HG03060 (cell line): Measurements from ENCODE around the gene NEK8.
"Not testable (repeated sequence)": the region's sequence is repeated elsewhere in the genome, so short reads cannot be mapped to it uniquely, and the experiment has no call there.

ENCODE experiments used
- ATAC-seq: cut with Tn5 transposase; IDR thresholded peaks from one replicate; pipeline ENCODE4 v1.9.1; 2021; ENCODE audit warnings: low read depth, moderate number of reproducible peaks; ENCODE audit not compliant: unreplicated experiment

NEK8 gene

GRCh38 chr17:28759256-28759865, 30.8 kb downstream of the NEK8 start:
- ATAC-seq, result no peak

- ATAC-seq, result no peak
Observed at GRCh38 chr17:28760601-28761562, 32.3 kb downstream of the NEK8 start.

- no peak for ATAC-seq
Observed at GRCh38 chr17:28763137-28763799, 34.7 kb downstream of the NEK8 start.

- ATAC-seq, result no peak
Observed at GRCh38 chr17:28763804-28764266, 35.2 kb downstream of the NEK8 start.

GRCh38 chr17:28765038-28765437, 36.5 kb downstream of the NEK8 start:
- no peak for ATAC-seq

- no peak for ATAC-seq
Observed at GRCh38 chr17:28773736-28774135, 45.1 kb downstream of the NEK8 start.

DNA sequence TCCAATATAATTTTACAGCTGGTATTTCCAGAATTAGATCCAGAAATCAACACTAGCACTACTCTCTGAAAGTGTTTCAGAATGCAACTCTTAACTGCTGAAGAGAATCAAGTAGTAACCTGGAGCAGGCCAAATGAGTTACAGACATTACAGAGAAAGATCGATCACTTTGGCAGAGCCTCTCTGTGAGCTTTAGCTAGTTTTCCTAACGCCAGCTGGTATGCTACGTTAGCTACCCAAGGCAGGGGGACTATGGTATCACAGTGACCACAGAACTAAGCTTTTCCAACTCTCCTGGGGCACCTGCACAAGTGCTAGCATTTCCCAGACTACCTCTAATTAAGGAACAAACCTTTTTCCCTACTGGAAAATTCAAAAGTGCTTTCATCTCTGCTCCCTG, 45.6 kb downstream of the NEK8 start:
- no peak for ATAC-seq

DNA sequence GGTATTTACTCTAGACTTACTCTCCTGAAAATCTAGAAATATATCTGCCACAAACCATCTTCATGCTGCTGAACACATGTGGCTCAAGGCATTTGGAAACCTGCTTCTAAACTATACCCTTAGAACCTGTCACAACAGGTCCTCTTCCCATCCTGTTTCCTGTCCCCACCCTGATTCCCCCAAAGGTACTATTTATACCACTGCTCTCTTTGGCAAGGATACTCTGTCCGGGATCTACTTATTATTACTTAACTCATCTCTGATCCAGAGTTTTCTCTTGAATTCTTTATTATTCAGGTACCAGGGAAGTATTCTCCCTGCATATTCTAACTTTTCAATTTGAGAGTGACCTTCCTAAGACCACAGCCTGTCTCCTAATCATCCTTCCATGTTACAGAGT, 48.6 kb downstream of the NEK8 start:
- no peak for ATAC-seq

DNA sequence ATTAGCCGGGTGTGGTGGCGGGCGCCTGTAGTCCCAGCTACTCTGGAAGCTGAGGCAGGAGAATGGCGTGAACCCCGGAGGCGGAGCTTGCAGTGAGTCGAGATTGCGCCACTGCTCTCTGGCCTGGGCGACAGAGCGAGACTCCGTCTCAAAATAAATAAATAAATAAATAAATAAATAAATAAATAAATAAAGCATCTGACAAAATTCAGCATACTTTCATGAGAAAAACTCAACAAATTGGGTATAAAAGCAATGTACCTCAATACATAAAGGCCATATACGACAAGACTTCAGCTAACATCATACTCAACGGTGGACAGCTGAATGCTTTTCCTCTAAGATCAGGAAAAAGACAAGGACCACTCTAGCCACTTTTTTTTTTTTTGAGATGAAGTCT, 51.0 kb downstream of the NEK8 start:
- not testable (repeated sequence) for ATAC-seq

DNA sequence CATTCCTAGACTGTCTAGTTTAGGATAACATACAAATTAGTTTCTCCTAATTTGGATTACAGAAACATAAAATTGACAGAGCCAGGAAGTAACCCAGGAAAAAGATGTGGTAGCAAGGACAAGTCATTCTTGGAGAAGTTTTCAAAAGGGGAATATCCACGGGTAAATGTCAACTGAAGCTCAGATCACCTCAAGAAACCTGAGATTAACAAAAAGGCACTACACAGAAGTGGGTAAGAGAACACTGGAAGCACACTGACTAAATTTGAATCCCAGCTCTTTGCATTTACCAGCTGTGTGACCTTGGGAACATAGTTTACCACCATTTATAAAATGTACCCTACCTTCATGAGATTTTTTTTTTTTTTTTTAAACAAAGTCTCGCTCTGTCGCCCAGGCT, 54.6 kb downstream of the NEK8 start:
- ATAC-seq, result no peak

GRCh38 chr17:28788100-28788499, 59.5 kb downstream of the NEK8 start:
- ATAC-seq, result no peak
